Kidney tubule cell (primary cell): ENCODE measurements around the gene ARMC9.
A peak's percentile ranks its signal among the peaks of the same experiment; 100 is the strongest.
"Not testable (repeated sequence)": the region's sequence is repeated elsewhere in the genome, so short reads cannot be mapped to it uniquely, and the experiment has no call there.

Experiments used
- DNase-seq: peaks from one replicate; pipeline ENCODE4 v3.0.0-alpha.2; 2018; ENCODE audit warnings: low spot score

Gene ARMC9

GRCh38 chr2:231198291-231199173 lies at the start of gene ARMC9:
Gene ARMC9 (plus strand): TSS chr2:231198631. CDS start chr2:231206239, 7,608 bp downstream.
- DNase-seq = peak; percentile 86

- DNase-seq = no peak
Measured at GRCh38 chr2:231152800-231153557, 45.5 kb upstream of the ARMC9 start.

- DNase-seq = no peak
Measured at GRCh38 chr2:231159306-231159705, 39.1 kb upstream of the ARMC9 start.

- DNase-seq = no peak
Measured at GRCh38 chr2:231160701-231161100, 37.7 kb upstream of the ARMC9 start.

GRCh38 chr2:231161252-231161839 lies 37.1 kb upstream of the ARMC9 start:
- peak; percentile 54 for DNase-seq

GRCh38 chr2:231161877-231162329 lies 36.5 kb upstream of the ARMC9 start:
- DNase-seq = peak; percentile 95

- no peak for DNase-seq
Measured at GRCh38 chr2:231163011-231163410, 35.4 kb upstream of the ARMC9 start.

GRCh38 chr2:231163414-231164095 lies 34.9 kb upstream of the ARMC9 start:
- DNase-seq = no peak

- no peak for DNase-seq
Measured at GRCh38 chr2:231167745-231168459, 30.5 kb upstream of the ARMC9 start.

- DNase-seq = no peak
Measured at GRCh38 chr2:231168460-231169139, 29.8 kb upstream of the ARMC9 start.

- no peak for DNase-seq
Measured at GRCh38 chr2:231169488-231169887, 28.9 kb upstream of the ARMC9 start.

- no peak for DNase-seq
Measured at GRCh38 chr2:231170055-231170454, 28.4 kb upstream of the ARMC9 start.

- no peak for DNase-seq
Measured at GRCh38 chr2:231172025-231172424, 26.4 kb upstream of the ARMC9 start.

GRCh38 chr2:231174211-231174651 lies 24.2 kb upstream of the ARMC9 start:
- no peak for DNase-seq

- no peak for DNase-seq
Measured at GRCh38 chr2:231176066-231176465, 22.4 kb upstream of the ARMC9 start.

- no peak for DNase-seq
Measured at GRCh38 chr2:231177156-231178025, 21.0 kb upstream of the ARMC9 start.

GRCh38 chr2:231178805-231179204 lies 19.6 kb upstream of the ARMC9 start:
- not testable (repeated sequence) for DNase-seq

GRCh38 chr2:231181860-231182512 lies 16.4 kb upstream of the ARMC9 start:
- DNase-seq = peak; percentile 82

- DNase-seq = no peak
Measured at GRCh38 chr2:231182513-231182899, 15.9 kb upstream of the ARMC9 start.
